HS-5 (cell line): Measurements from ENCODE around the gene KRT85.

Experiments used
- DNase-seq: peaks from one replicate; pipeline ENCODE4 v3.0.0-alpha.2; 2012; ENCODE audit warnings: low read depth

The KRT85 gene

DNA sequence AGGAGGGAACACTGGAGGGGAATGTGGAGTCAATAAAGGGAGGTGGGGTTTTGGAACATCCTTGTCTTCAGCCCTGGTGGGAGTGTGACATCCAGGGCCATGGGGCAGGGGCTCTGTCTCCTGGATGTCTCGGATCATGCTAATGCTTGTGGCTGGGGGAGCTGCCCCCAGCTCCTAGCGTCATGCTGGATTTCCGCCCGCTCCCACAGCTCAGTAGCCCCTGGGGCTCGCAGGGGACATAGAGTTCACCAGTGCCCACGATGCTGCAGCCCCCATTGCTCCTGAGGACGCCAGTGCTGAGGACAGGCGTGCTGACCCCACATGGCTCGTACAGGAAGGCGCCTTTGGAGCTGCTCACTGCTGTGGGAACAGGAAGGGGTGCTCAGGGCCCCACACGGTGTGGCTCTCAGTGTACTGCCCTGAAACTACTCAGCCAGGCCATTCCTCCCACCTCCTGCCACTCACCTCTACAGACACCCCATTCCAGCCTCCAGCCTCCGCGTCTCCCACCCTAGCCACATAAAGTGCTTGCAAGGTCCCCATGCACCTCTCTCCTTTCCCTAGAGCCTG lies 27.6 kb upstream of the KRT85 start:
- no peak for DNase-seq

DNA sequence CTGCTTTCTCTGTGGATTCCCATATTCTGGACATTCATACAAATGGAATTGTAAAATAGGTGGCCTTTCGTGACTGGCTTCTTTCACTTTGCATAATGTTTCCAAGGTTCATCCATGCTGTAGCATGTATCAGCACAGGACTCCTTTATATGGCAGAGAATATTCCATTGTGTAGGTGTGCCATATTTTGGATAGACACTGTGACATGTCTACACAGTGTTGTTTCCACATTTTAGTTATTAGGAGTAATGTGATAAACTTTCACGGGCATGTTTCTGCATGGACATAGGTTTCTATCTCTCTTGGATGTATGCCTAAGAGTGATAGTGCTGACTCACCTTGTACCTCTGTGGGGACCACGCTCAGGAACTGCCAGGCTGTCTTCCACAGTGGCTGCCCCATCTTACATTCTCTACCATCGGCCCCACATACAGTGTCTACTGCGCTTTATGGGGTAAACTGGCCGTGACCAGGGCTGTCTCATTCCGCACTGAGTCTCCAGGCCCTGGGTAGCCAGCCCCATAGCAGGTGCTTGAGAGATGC lies 25.3 kb upstream of the KRT85 start:
- DNase-seq: no peak

DNA sequence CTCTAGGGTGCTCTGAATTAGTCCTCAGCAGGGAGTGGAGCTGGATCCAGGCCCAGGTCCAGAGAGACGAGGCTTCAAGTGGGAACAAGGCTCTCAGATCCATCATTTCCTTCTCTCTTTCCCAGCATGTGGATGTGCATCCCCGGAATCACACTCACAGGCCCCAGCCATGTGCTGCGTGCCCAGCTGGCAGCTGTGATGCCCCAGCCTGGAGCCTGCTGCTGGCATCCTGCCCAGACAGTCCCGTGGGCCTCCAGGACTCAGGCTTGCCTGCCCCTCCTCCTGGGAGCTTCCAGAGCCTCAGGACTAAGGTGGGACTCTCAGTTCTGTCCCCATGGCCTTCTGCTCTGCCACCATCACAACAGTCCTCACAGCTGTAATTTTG lies 24.3 kb upstream of the KRT85 start:
- no peak for DNase-seq

DNA sequence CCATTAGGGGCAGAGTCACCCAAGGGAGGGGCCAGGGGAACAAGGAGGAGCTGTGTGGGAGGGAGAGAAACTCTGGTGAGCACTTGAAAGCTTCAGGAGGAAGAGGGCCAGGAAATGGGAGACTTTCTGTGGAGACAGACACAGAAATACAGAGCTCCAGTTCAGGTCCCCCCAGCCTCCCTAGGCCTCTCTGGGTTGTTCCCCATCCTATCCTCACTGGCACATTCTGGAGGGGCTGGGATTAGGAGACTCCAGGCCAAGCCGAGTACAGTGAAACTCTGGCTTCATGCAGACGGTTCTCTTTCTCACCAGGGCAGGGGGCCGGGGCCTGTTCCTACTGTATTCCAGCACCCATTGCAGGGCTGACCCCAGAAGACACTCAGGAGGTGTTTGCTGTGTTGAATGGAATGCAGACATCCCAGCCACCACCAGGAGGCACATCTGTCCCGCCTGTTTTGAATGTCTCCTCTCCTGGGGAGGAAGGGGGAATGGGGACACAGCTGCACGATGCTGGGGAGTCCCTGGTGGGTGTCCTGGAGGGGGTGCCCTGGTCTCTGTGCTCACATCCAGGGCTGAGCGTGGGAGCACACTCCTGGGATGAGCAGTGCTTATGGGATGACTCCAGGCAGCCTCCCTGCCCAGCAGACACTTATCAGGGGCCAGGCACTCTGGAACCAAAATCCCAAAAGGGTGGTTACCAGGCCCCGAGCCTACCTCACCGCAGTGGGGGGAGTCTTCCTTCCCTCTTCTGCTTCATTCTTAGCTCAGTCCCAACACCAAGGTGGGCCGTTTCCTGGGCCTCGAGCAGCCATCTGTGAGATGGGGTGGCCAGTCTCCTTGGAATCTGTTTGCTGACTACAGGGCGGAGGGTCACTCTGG lies 23.7 kb upstream of the KRT85 start:
- no peak for DNase-seq

DNA sequence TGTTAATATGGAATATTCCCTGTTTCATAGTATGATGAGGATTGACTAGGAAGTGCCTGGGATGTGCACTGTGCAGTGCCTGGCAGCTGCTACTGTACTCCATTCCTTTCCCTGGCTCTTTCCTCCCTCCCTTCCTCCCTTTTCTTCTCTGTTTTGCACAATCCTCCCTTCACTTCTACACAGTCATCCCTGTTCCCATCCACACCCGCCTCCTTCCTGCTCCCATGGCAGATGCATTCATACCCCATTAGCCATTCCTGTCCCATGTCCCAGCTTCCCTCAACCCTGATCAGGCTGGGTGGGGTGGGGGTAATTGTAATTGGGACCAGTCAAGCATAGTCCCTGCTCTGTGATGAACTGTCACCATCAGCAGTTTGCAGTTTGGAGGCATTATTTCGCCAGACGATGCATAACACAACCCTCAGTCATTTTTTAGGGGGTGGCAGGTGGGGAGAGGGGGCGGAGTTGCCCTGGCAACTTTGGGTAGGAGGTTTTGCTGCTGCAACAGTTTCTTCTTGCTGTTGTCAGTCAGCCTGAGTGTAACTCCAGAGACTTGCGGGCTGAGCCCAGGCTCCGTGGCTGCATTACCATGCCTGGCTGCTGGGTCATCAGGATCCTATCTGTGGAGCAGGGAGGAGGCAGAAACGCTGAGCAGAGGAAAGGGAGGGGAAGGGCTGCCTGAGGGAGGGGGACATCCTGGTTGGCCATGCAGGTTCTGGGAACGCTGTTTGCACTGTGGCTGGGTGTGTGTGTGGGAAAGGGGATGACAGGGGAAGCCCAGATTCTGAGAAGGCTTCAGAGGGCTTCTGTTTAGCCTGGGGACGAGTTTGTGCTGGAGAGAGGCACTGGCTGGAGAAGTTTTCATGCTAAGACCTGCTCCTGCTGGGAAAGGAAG lies 22.3 kb upstream of the KRT85 start:
- DNase-seq: no peak

DNA sequence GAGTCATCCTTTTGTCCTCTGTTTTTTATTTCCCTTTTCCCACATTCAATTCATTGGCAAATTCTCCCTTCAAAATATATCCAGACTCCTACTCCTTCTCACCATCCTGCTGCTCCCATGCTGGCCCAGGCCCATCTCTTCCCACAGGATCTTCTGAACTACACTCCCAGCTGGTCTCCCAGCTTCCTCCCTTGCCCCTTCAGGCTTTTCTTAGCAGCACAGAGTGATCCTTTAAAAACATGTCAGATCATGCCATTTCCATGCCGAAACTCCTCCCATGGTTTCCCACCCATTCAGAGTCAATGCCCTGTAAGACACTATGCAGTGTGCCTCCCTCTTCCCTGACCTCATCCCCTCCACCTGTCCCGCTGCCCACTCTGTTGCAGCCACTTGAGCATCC lies 20.6 kb upstream of the KRT85 start:
- no peak for DNase-seq

DNA sequence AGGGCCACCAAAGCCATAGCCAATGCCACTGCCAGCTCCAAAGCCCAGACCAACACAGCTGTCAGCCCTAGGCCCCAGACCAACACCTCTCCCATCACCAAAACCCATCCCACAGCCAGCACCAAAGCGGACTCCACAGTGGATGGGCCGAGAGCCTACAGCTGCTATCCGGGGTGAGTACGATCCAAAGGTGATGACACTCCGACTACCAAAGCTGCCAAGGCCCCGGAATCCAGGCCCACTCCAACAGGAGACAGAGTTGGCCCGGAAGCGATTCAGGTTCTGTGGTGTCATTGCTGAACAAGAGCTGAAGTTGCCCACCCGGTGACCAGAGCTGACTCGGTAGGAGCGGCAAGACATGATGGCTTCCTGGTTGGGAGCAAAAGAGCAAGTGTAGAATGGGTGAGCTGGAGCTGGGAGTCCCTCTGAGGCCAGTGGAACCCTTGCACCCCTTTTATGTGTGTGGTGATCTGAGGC lies 18.0 kb upstream of the KRT85 start, which contains the start of gene KRT84:
KRT84 (minus strand) TSS at position 427 of the 477 bp plus-strand sequence; CDS start at position 360, 67 bp downstream.
- no peak for DNase-seq

DNA sequence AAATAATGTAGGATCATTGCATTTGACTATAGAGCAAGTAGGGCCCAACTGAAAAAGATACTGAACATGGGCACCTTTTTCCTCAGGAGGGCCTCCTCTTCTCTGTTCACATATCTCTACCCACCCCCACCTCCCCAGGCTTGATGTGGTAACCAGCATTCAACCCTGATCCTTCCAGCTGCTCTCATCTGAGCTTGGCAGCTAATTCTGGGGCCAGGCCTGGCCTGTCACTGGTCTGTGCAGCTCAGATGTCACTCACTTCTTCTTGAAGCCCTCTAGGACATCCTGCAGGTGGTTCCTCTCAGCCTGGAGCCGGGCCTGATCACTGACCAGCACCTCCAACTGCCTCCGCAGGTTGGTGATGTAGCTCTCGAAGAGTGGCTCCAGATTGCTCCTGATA lies 16.1 kb upstream of the KRT85 start:
- no peak for DNase-seq

DNA sequence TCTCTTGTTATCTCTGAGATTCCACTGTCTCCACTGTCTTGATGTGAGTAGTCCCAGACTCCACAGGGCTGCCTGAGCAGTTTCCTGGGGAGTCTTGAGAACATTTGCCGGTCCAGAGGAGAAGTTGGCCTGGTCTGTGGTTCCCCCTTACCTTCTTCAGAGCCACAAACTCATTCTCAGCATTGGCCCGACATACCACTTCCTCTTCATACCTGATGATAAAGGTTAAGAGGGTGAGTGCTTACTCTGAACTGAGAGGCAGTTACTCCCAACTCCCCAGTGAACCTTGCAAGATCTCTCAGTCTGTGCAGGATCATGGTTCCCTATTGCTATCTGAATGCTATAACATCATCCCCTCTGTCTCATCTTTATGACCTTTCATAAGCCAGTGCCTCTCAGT lies 15.6 kb upstream of the KRT85 start:
- DNase-seq: no peak

DNA sequence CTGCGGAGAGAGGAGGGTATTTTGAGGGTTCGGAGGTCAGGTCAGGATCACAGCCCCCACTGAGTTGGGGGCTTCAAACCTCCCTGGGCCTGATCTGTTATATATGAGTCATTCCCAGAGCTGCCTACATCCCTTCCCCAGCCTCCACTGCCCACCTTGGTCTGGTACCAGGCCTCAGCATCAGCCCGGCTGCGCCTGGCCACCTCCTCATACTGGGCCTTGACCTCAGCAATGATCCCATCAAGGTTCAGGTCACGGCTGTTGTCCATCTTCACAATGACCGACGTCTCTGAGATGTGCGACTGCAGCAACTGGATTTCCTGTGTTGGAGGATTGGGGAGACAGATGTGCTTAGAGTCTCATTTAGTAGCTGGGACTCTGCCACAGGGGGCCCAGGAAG lies 13.9 kb upstream of the KRT85 start:
- no peak for DNase-seq

DNA sequence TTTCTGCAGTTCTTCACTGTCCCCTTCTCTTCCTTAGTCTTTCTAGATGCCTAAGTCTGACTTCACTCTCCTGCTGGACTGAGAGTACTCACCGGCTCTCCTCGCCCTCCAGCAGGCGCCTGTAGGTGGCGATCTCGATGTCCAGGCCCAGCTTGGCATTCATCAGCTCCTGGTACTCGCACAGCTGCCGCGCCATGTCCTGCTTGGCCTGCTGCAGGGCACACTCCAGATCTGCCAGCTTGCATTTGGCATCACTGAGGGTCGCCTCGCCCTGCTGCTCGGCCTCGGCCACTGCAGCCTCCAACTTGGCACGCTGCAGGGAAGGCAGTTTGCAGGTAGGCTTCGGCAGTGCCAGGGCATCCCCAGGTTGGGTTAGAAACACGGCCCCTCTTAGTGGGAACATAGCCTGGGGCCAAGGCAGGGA lies 13.0 kb upstream of the KRT85 start:
- no peak for DNase-seq

DNA sequence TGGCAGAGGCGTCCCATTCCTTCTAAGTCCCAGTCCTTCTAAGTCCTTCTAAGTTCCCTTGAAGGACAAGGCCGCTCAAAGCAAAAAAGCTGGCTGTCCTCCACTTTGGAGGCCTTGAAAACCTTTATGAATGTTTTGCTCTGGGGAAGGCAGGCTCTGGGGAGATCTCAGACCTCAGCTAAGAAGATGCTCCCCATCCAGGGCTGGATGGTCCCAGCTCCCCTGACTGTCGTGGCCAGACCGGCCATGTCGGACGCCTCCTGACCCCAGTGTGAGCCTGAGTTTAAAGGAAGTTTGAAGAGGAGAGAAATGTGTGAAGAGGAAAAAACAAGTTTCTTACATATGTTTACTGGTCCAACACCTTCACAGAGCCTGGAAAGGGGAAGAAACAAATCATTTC lies 12.3 kb upstream of the KRT85 start:
- no peak for DNase-seq

DNA sequence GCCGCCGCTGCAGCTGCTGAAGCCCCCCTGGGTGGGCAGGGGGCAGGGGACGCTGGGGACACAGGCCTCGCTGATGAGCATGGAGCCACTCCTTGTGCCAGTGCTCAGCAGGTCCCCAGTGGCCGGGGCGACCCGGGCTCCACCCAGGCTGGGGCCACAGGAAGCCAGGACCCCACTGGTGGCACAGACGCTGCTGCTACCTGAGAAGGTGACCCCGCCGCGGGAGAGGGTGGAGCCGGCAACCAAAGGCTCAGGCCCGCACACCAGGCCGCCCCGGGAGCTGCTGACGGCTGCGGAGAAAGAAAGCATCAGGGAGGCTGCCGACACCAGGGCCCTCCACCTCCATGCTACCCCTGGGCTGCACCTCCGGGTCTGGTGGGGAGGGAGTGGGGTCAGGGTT lies 10.8 kb upstream of the KRT85 start:
- no peak for DNase-seq

DNA sequence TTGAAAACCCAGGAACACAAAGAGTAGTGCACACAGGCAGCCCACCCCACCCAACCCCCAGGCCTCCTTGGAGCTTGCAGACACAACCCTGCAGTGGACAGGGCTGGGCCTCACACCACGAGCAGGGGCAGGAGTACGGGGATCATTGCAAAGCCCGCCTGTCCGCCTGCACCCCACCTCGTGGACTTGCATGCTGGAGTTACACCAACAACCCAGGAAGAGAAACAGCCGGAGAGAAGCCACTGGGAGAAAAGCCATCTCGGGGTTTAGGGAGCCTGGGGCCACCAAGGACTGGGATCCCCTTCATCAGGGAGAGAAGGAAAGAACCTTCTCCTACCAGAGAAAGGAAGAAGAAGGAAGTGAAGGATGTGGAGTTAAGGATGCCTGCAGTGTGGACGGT lies 10.0 kb upstream of the KRT85 start:
- no peak for DNase-seq

DNA sequence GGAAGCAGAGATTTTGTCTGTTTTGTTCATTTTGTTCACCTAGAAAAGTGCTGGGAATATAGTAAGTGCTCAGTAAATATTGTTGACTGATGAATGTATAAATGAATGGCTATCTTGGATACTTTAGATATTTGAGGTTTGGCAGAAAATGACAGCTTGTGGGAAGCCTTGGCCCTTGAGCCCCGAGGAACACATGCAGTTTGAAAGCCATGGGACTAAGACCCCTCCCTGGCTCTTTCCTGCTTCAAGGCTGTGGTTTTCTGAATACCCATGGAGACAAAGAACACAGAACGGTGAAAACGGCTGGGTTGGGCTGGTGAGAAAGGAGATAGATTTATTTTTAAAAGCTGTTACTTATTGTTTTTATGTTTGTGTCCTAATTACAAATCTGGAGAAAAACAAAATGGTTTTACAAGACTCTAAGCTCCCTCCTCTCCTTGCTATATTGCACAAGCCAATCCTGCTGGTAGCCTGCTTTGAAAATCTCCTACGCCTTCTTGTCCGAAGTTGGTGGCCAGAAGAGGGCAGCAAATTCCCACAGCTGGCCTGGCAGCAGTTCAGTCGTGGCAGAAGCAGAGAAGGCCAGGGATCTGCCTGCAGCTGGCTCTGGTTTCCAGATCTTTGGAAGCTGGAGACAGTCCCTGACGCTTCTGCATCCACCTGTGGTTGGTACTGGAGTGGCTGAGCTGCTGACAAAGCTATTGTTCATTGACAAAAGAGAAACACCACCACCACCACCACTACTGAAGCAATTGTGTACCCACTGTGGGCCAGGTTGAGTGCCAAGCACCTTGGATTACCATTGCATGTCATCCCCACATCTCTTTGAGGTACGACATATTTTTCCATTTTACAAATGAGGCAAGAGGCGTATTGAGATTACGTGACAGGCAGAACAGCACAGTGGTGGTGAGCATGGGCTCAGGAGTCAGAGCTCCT lies 5.2 kb upstream of the KRT85 start:
- DNase-seq: peak; percentile 49

DNA sequence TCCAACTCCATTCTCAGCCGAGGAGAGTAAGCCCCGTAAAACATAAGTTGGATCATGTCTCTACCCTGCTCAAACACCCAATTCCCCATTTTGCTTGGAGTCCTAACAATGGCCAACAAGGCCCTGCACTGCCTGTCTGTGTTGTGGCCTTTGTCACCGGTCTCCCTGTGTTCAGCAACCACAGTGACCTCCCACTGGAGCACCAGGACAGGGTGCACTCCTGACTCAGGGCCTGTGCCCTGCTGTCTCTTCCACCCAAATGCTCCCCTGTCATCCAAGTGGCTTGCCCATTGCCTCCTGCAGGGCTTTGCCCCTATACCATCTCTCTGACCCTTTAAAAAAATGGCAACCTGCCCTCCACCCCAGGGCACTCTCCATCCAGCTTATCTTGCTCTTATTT lies 4.4 kb upstream of the KRT85 start:
- DNase-seq: no peak

DNA sequence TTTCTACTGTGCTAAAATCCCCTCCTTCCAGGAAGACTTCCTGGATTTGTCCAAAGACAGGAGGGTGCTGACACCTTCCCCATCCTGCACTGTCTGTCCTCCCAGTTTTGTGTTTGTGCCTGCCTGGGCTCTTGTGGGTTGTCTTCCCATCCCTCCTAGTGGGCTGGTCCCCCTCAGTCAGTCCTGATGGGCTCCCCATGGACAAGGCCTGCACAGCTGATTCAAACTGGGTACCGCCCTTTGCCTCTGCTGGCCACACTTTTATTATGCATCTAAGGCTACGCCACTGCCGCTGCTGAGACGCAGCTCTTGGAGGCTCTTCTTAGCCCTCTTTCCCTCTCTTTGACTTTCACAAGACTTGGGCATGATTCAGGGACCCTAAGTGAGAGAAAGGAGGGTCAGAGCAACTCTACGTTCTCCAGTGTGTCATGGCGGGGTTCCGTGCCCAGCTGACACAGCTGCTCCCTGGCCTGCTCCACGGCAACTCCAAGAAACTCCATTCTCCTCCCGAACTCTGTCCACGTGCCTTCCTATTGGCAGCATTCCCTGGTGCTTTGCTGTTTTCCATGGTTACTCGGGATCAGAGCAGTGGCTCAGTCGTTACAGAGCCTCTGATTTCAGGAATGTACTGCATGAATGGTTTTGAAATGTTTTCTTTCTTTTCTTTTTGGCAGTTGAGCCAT lies 3.8 kb upstream of the KRT85 start:
- DNase-seq: no peak

DNA sequence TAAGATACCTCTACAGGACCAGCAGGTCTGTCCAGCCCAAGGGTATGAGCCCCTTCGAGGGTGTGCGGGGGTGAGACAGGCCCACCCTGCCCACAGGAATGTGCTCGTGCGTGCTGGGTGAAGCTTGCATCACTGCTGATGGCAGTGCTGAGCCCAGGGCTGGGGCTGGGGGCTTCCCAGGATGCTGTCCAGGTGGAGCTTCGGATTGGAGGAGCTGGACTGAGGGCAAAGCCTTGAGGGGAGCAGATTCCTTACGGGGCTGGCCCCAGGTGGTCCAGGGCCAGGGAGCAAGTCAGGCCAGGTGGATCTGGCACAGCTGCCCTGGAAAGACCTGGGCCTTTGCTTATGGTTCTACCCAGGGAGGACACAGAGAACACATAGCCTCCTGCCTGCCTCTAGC lies 2.5 kb upstream of the KRT85 start:
- no peak for DNase-seq

DNA sequence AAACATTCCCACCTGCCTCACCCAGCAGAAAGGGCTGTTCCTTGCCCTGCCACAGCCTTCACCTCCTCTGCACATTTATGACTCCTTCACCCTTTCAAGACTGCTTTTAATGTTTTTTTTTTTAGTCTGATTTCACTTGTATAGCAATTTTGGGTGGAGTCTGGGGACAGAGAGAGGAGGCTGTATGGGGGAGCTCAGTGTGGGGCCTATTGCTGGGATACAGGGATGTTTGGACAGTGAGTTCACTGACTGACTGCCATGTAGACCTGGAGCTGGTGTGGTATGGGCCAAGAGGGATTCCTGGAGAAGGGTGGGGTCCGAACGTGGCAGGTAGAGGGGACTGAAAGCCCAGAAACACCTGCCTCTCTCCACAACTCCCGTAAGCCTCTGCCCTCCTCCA lies 1.9 kb upstream of the KRT85 start:
- no peak for DNase-seq

DNA sequence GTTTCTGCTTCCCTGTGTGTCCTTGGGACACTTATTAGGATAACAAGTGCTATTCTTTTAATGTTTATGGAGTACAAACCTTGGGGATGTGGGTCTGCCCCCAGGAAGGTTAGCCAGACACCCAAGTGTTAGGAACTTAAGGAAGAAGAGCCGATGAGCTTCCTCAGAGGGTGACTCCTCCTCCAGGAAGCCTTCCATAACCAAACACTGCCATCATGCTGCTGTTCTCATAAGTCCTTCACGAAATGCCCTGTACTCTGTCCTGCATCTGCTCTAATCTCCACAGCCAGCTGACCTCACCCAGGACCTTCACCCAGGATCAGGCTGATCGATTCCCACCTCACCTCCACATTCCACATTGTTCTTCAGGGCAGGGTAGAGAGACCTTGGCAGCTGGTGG lies 1.2 kb upstream of the KRT85 start:
- DNase-seq: no peak

DNA sequence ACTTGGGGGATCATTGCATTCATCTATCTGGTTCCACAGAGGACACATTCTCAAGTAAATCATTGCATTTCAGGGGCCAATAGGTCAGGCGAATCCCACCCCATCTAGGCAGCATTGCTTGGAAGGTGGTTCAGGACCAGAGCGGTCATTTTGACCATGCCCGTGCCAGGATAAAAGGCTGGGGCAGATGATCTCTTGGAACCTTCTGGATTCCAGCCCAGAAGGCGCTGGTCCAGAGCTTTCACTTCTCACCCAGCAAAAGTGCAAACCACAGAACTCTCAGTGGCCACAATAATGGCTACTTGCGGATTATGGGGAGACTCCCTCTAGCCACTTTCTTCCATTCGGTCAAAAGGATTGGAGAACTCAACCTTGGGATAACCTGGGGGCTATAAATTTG lies 595 bp upstream of the KRT85 start:
- no peak for DNase-seq
